Stimulated activated CD4-positive, alpha-beta T cell treated with anti-CD3 and anti-CD28 coated beads, Interleukin-12 subunit alpha, Interleukin-12 subunit beta, amount 100 ng/mL, for 4 hours (primary cell): ENCODE data around the gene RRN3.
"Not testable (repeated sequence)": the region's sequence is repeated elsewhere in the genome, so short reads cannot be mapped to it uniquely, and the experiment has no call there.

Source experiments
- DNase-seq: peaks from one replicate; pipeline ENCODE4 v3.0.0-alpha.2; 2020

RRN3 gene, protein sequence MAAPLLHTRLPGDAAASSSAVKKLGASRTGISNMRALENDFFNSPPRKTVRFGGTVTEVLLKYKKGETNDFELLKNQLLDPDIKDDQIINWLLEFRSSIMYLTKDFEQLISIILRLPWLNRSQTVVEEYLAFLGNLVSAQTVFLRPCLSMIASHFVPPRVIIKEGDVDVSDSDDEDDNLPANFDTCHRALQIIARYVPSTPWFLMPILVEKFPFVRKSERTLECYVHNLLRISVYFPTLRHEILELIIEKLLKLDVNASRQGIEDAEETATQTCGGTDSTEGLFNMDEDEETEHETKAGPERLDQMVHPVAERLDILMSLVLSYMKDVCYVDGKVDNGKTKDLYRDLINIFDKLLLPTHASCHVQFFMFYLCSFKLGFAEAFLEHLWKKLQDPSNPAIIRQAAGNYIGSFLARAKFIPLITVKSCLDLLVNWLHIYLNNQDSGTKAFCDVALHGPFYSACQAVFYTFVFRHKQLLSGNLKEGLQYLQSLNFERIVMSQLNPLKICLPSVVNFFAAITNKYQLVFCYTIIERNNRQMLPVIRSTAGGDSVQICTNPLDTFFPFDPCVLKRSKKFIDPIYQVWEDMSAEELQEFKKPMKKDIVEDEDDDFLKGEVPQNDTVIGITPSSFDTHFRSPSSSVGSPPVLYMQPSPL

GRCh38 chr16:15093955-15094827 is at the start of gene RRN3:
RRN3 (minus strand) TSS chr16:15094272; CDS start chr16:15094233, 39 bp downstream.
- peak; percentile 82 for DNase-seq

GRCh38 chr16:15143601-15144091 is 49.6 kb upstream of the RRN3 start:
- DNase-seq, result not testable (repeated sequence)

- not testable (repeated sequence) for DNase-seq
Measured at GRCh38 chr16:15142891-15143600, 49.0 kb upstream of the RRN3 start.

DNA sequence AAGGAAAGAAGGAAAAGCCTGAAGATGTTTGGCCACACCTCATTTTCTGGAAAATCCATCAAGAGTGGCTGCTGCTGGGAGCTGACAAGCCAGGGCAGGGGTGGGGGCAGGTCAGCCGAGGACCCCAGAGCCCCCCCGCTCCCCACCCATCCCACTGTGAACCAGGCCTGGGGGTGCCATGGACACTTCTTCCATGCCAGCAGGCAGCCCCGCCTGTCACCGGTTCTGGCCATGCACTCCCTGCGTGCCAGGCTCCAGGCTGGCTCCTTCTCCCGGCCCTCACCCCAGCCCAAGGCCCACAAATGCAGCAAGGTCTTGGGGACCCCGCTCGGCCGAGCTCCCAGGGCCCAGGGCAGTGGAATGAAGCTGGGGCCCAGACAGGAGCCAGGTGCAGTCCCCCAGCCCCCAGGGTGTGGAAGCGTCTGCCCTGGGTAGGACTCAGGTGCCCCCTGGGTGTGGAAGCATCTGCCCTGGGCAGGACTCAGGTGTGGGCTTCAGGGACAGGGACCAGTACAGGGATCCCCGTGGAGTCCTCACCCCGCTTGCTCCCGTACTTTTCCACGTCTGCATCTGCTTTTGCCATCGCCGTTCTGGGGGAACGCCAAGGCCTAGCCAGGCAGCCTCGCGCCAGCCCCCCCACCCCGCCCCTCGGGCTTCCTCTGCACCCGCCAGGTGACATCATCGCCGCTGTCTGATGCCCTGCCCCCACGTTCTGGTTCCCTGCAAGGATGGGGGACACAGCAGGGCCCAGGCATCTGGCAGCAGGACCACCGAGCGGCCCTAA is 48.2 kb upstream of the RRN3 start:
- DNase-seq, result not testable (repeated sequence)

DNA sequence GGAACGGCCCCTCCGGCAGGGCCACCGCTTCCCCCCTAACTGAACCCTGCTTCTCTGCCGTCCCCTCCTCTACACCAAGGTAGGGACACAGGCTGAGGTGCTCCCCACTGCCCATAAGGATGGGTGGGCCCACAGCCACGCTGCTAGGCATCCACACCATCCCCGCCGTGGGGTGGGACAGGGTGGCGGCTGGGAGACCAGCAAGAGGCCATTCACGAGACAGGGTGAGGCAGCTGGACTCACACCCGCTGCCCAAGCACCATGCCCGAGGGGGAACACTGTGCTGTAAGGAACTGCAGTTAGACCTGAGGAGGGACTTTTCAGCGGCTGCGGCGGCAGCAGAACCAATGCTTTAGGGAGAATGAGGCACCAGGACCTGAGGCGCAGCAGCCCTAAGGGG is 47.5 kb upstream of the RRN3 start:
- no peak for DNase-seq

- not testable (repeated sequence) for DNase-seq
Measured at GRCh38 chr16:15140444-15141365, 46.6 kb upstream of the RRN3 start.

DNA sequence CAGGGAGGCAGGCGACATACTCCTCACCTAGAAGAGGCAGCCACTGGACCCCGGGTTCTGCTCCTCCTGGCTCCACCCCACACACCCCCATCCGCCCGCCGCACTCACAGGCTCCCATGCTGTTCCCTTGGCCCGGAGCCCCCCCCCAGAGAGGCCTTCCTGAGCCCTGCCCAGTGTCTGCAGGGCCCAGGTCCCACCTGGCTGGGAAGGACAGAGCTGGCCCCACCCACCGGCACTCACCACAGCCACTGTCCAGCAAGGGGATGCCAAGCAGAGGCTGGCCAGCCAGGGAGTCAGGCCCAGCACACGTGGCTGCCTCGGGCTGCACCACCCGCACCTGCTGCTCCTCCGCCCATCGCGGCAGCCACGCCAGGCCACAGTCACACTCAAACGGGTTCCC is 43.4 kb upstream of the RRN3 start:
- DNase-seq, result not testable (repeated sequence)

GRCh38 chr16:15135483-15136360 is 41.6 kb upstream of the RRN3 start:
- DNase-seq, result not testable (repeated sequence)

- not testable (repeated sequence) for DNase-seq
Measured at GRCh38 chr16:15134752-15135482, 40.8 kb upstream of the RRN3 start.

- DNase-seq, result not testable (repeated sequence)
Measured at GRCh38 chr16:15133554-15133953, 39.5 kb upstream of the RRN3 start.

- not testable (repeated sequence) for DNase-seq
Measured at GRCh38 chr16:15132719-15133428, 38.8 kb upstream of the RRN3 start.

GRCh38 chr16:15130943-15131700 is 37.0 kb upstream of the RRN3 start:
- not testable (repeated sequence) for DNase-seq

DNA sequence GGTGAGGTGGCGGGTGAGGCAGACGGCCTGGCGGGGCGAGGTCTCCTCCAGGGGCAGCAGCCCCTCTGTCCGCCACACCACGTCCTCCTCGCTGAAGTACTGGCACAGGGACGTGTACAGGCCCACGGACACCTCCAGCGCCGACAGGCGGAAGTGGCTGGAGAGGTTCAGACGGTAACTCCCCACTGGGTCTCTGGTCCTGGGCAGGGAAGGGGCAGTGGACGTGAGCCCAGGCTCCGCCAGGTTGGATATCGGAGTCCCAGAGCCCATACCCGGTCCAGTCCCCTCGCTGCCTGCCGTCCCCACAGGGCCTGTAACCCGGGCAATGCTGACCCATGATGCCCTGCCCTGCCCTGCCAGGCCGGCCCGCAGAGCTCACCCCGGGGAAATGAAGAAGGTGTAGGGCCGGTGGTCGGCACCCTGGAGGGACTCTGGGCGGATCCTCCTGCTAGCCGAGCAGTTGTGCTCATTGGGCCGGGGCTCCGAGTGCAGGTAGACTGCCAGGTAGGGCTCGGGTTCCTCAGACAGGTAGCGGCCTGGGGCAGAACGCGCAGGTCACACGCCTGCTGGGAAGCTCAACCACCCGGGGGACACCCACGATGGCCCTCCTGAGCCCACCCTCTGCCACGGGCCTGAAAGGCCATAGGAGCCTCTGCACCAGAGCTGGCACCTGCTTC is 36.3 kb upstream of the RRN3 start:
- not testable (repeated sequence) for DNase-seq

DNA sequence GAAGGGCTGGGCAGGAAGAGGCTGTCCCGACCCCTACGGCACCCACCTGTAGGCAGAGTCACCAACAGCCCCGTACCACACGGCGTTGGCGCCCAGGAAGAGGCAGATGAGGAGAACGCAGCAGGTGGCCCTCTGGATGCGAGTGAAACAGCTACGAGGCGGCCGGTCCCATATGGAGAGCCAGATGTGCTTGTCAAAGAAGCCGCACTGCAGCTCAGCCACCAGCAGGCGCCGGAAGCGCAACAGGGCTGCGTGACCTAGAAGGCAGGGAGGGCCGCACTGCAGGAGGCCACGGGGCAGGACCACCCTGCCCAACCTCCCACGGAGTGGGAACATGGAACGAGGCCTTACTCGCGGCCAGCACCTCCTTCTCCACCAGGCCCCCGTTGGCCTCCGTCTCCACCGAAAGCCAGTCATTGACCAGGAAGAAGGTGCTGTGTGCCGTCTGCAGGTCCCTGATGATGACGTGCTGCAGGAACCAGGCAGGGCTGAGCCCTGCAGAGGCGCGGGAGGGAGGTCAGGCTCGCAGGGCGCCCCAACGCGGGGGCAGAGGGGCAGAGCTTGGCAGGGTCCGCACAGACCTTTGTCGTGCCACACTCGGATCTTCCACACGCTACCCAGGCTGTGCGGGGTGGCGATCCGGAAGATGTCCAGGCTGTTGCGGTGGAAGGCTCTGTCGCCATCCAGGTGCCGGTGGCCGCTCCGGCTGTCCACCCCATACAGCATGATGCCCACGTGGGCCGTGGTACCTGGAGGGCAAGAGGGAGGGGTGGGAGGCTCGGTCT is 33.8 kb upstream of the RRN3 start:
- DNase-seq, result not testable (repeated sequence)

DNA sequence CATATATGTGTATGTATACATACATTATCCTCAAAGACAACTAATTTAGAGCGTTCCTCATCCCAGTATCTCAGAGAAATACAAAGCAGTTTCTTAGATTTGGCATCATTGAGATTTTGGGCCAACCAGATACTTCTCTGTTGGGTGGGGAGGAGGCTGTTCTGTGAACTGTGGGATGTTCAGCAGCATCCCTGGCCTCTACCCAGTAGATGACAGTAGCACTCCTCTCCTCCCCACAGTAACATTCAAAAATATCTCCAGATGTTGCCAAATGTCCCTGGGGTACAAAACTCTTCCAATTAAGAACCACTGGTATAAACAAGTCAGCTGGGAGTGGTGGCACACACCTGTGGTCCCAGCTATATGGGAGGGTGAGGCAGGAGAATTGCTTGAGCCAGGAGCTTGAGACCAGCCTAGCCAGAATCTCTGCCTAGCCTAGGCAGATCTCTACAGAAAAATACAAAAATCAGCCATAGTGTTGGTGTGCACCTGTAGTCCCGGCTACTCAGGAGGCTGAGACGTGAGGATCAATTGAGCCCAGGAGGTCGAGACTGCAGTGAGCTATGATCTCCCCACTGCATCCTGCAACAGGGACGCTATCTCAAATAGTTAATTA is 6.4 kb upstream of the RRN3 start:
- DNase-seq, result not testable (repeated sequence)
